Glutamatergic neuron (in vitro differentiated cells): ENCODE results near the gene MSANTD3. TPM values are rescaled to one million over a fixed set of nuclear protein-coding genes. Genes with fewer than 3 reads are reported as not detected.

Experiments
- DNase-seq: peaks from one replicate; pipeline ENCODE4 v3.0.0; 2022
- H3K27ac Mint-ChIP-seq: one replicate; pipeline ENCODE4 v1.8.0; 2020; ENCODE audit warnings: mild to moderate bottlenecking, mixed read lengths, inconsistent platforms; ENCODE audit not compliant: unreplicated experiment
- H3K27me3 Mint-ChIP-seq: one replicate; pipeline ENCODE4 v1.8.0; 2020; ENCODE audit warnings: mild to moderate bottlenecking, moderate library complexity, mixed read lengths, inconsistent platforms; ENCODE audit not compliant: unreplicated experiment
- H3K36me3 Mint-ChIP-seq: one replicate; pipeline ENCODE4 v1.8.0; 2020; ENCODE audit warnings: mild to moderate bottlenecking, mixed read lengths, inconsistent platforms; ENCODE audit not compliant: unreplicated experiment
- H3K4me1 Mint-ChIP-seq: one replicate; pipeline ENCODE4 v1.8.0; 2020; ENCODE audit warnings: mild to moderate bottlenecking, low read depth, mixed read lengths, inconsistent platforms; ENCODE audit not compliant: unreplicated experiment
- H3K4me3 Mint-ChIP-seq: one replicate; pipeline ENCODE4 v1.8.0; 2020; ENCODE audit warnings: mild to moderate bottlenecking, mixed read lengths, inconsistent platforms; ENCODE audit not compliant: unreplicated experiment
- H3K9me3 Mint-ChIP-seq: one replicate; pipeline ENCODE4 v1.8.0; 2020; ENCODE audit warnings: mild to moderate bottlenecking, moderate library complexity, mixed read lengths, inconsistent platforms; ENCODE audit not compliant: unreplicated experiment
- CTCF ChIP-seq: fragments of 200-600 bp; sonication (generic); IDR thresholded peaks from one replicate; pipeline ENCODE4 v1.5.0; 2021; ENCODE audit not compliant: partially characterized antibody, unreplicated experiment
- total RNA-seq: library from RNA; stranded (reverse); fragmentation: NEBNext Ultra II Directional; extraction: Animal tissue kit (Norgen Biotek cat#: 25700); gene quantifications from one replicate; pipeline ENCODE4 v1.2.1, GENCODE V29; 2021; ENCODE audit not compliant: unreplicated experiment

The MSANTD3 gene
- total RNA-seq, 1 donor from 2014 or later: 49.3 TPM

GRCh38 chr9:100430286-100430940 lies 3.5 kb downstream of the MSANTD3 start:
- Mint-ChIP-seq H3K27ac (no peak overlapping the region), H3K27me3 (peaks cover 7% of the 10 kb centered on the region), H3K4me1 (peaks cover 24% of the 10 kb centered on the region), H3K9me3 (peaks cover 15% of the 10 kb centered on the region), H3K4me3 (peak overlapping the region; percentile 54), H3K36me3 (no peaks in the 10 kb centered on the region)
- no peak for TF ChIP-seq CTCF
- DNase-seq: no peak

GRCh38 chr9:100431886-100432285 lies 4.9 kb downstream of the MSANTD3 start:
- H3K4me1 Mint-ChIP-seq: peaks cover 24% of the 10 kb centered on the region
- no peaks in the 10 kb centered on the region for H3K36me3 Mint-ChIP-seq
- H3K9me3 Mint-ChIP-seq: peaks cover 9% of the 10 kb centered on the region
- H3K4me3 Mint-ChIP-seq: no peak overlapping the region
- DNase-seq: no peak
- peaks cover 2% of the 10 kb centered on the region for H3K27me3 Mint-ChIP-seq
- H3K27ac Mint-ChIP-seq: no peak overlapping the region
- no peak for TF ChIP-seq CTCF

GRCh38 chr9:100432736-100433135 lies 5.8 kb downstream of the MSANTD3 start:
- no peak overlapping the region for H3K4me3 Mint-ChIP-seq
- H3K27me3 Mint-ChIP-seq: peaks cover 2% of the 10 kb centered on the region
- no peaks in the 10 kb centered on the region for H3K36me3 Mint-ChIP-seq
- no peak for DNase-seq
- no peak overlapping the region for H3K27ac Mint-ChIP-seq
- peaks cover 7% of the 10 kb centered on the region for H3K9me3 Mint-ChIP-seq
- H3K4me1 Mint-ChIP-seq: peaks cover 24% of the 10 kb centered on the region
- TF ChIP-seq CTCF: no peak

- no peaks in the 10 kb centered on the region for H3K36me3 Mint-ChIP-seq
- no peak overlapping the region for H3K4me3 Mint-ChIP-seq
- TF ChIP-seq CTCF: no peak
- no peak overlapping the region for H3K27ac Mint-ChIP-seq
- DNase-seq: no peak
- no peaks in the 10 kb centered on the region for H3K9me3 Mint-ChIP-seq
- no peaks in the 10 kb centered on the region for H3K27me3 Mint-ChIP-seq
- H3K4me1 Mint-ChIP-seq: peaks cover 7% of the 10 kb centered on the region
Observed at GRCh38 chr9:100436571-100436970, 9.6 kb downstream of the MSANTD3 start.
